8988T (cell line): ENCODE data around the gene RANGAP1.
"Not testable (repeated sequence)": the region's sequence is repeated elsewhere in the genome, so short reads cannot be mapped to it uniquely, and the experiment has no call there.

Experiments used
- DNase-seq: peaks from one replicate; pipeline ENCODE4 v3.0.0; 2011

Gene RANGAP1

DNA sequence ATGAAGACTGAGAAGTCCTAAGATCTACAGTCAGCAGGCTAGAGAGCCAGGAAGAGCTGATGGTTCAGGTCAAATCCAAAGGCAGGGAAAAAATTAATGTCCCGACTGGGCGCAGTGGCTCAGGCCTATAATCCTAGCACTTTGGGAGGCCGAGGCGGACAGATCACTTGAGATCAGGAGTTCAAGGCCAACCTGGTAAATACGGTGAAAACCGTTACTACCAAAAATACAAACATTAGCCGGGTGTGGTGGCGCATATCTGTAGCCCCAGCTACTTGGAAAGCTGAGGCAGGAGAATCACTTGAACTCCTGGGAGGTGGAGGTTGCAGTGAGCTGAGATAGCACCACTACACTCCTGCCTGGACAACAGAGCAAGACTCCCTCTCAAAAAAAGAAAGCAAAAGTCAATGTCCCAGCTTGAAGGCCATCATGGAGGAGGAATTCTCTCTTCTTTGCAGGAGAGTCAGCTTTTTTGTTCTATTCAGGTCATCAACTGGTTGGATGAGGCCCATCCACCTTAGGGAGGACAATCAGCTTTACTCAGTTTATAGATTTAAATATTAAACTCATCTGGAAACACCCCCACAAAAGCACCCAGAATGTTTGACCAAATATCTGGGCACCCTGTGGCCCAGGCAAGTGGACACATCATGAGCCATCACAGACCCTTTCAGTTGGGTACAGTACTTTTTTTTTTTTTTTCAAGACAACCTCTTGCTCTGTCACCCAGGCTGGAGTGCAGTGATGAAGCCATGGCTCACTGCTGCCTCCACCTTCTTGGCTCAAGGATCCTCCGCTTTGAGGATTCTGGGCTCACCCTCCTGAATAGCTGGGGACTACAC is 11.1 kb upstream of the RANGAP1 start:
- no peak for DNase-seq

GRCh38 chr22:41294816-41295215 is 8.8 kb upstream of the RANGAP1 start:
- DNase-seq, result not testable (repeated sequence)

DNA sequence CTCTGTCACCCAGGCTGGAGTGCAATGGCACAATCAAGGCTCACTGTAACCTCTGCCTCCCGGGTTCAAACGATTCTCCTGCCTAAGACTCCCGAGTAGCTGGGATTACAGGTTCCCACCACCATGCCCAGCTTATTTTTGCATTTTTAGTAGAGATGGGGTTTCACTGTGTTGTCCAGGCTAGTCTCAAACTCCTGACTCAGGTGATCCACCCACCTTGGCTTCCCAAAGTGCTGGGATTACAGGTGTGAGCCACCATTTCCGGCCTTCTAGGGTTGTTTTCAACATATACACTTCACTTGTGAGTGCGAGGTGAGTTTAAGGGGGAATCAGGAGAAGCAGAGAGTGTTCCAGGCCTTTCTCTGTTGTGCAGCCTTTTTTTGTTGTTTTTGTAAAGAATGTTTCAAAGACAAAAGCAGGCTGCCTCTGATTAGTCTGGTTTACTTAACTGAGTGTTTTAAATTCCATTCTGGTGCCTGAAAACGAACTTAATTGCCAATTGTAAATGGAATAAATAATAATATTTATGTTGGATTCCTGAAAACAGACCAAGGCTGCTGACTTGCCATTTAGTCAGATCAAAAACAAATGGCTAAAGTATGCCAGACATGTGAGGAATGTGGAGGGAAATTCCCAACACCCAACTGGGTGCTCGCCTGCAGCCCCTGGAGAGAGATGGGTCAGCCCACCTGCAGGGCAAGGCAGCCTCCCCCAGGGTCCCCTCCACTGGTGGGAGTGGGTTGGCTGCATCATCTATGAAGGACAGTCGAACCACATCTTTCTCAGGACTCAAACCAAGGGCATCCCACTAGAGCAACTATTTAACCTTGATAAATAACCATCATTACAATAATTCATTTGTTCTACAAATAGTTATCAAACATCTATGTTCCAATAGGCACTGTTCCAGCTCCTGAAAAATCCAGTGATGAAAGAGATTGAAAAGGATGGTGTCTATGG is 4.6 kb upstream of the RANGAP1 start:
- DNase-seq, result peak; percentile 49

GRCh38 chr22:41289671-41290070 is 3.7 kb upstream of the RANGAP1 start:
- no peak for DNase-seq

DNA sequence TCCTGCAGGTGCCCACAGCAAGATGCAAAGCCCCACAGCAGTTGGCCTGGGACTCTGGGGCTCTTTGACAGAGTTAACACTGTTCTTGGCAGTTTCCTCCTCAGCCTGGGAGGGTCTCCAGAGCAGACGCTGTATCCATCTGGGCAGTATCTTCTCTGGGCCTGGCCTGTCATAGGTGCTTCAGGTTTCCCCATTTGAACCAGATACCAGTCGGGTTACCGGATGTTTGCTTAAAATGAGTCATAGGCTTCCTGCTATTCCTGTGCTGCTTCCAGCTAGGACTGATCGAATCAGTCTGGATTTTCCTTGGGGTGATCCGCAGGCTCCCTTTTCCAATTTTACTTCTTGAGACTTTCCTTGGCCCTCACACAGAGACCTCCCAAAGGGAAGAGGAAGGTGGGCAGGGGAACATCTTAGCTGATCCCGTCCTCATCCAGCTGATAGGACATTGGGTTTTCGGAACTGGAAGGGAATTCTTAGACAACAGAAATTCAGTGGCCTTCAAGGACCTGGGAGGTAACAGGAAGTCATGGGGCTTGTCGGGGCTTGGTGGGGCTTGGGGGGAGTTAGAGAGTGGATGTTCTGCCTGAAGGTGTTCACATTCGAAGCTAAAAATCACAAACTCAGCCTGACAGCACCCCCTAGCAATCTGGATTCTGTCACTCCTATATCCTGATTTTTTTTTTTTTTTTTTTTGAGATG is 2.4 kb upstream of the RANGAP1 start:
- no peak for DNase-seq

DNA sequence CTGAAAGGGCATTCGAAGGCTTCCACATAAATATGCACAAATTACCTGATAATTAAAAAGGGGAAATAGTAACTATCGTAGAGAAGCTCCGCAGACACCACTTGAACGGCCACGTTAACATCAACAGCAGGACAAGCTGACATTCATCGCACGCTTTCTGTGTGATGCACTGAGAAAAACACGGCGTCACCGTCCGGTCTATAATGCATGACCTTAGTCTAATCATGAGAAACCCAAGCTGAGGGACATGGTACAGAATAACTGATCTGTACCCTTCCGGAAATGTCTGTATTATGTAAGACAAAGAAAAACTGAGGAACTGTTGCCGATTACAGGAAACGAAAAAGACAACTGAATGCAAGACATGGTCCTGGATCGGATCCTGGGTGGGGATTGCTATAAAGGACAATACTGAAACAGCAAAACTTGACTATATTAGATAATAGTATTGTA is 678 bp upstream of the RANGAP1 start:
- DNase-seq, result no peak

- DNase-seq, result no peak
Measured at GRCh38 chr22:41285441-41285819, 557 bp downstream of the RANGAP1 start.

DNA sequence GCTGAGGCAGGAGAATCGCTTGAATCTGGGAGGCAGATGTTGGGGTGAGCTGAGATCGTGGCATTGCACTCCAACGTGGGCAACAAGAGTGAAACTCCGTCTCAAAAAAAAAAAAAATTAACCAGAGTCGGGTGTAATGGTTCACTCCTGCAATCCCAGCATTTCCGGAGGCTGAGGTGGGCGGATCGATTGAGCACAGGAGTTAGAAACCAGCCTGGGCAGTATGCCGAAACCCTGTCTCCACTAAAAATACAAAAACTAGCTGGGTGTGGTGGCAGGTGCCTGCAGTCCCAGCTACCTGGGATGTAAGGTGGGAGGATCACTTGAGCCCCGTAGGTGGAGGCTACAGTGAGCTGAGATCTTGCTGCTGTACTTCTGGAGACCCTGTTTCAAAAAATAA is 1.5 kb downstream of the RANGAP1 start:
- no peak for DNase-seq

- no peak for DNase-seq
Measured at GRCh38 chr22:41280854-41281253, 5.1 kb downstream of the RANGAP1 start.

DNA sequence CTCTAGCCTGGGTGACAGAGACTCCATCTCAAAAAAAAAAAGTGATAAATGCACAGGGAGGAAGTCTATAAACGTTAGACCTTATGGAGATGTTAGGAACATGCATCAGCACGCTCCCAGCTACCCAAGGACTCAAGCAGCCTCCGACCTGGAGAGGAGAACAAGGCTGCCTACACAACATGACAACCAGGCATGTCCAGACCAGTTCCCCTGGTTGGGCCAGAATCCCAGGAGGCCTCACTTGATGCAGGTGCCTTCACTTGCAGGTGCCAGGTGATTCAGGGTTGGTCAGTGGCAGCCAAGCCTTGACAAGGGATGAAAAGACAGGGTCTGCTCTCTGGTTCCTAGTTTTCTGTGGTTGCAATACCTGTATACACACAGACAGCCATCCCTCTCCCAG is 5.9 kb downstream of the RANGAP1 start:
- DNase-seq, result no peak

DNA sequence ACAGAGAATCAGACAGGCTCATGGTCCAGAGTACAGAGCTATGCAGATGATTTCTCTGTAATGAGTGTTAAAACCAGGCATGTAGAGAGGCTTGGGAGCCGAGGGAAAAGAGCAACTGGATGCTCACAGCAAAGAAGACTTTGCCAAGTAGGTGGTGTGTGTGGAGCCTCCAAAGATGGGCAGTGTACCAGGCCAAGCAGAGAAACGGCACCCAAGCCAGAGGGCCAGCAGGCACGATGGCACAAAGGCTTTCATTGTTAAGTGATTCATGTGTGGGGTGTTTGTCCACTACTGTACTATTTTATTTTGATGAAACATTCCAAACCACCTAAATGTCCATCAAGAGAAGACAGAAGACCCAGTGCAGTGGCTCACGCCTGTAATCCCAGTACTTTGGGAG is 11.1 kb downstream of the RANGAP1 start:
- no peak for DNase-seq

DNA sequence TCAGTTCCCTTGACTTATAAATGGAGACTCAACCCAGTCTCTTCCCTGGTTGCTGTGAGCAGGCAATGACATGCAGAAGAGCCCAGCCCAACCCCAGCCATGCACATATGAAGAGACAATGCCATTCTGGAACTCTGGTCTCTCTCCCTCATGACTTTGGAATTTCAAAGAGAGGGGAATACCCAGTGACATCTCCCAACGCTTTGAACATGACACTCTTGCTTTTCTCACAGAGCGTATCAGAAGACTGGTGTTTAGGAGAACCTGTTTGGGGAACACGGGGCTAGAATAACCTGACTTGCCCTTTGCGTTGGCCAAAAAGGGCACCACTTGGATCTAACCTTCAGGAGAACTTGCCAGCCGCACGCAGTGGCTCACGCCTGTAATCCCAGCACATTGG is 12.9 kb downstream of the RANGAP1 start:
- no peak for DNase-seq

DNA sequence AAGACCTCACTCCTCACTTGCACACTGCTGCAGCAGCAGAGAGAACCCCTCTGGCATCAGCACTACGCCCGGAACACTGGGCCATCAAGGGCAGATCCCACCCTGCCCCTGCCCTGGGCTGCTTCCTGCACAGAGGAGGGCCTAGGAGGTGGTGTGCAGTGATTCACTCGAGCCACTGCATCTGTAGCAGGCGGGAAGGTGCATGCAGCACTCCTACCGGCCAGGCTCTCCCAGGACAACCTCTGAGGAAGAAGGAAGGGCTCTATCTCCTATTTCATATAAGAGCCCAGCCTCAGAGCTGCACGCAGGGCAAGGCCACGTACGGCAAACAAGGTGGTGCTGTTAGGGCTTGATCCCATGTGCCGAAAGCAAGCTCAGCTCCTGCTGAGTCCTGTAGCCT is 14.2 kb downstream of the RANGAP1 start:
- DNase-seq, result no peak

GRCh38 chr22:41267958-41268357 is 18.0 kb downstream of the RANGAP1 start:
- DNase-seq, result no peak

GRCh38 chr22:41264408-41264941 is 21.5 kb downstream of the RANGAP1 start:
- DNase-seq, result no peak

DNA sequence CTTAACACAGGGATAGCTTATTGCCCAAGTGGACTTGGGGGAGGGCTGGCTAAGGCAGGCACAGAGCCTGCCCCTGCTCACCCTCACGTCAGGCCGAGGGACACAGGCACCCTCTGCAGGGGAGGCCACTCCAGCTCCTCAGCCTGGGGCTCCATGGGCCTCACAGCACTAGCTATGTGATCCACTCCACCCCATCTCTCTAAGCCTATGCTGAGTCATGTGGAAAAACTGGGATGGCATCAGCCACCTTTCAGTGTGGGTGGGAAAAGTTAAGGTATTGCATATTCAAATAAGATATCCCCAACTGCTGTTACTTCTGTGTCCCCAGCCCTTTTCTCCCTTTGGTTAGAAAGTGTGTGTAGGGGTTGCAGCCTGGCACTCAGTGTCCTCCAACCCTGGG is 22.3 kb downstream of the RANGAP1 start:
- no peak for DNase-seq

- DNase-seq, result no peak
Measured at GRCh38 chr22:41262250-41262765, 23.7 kb downstream of the RANGAP1 start.

GRCh38 chr22:41261541-41262249 is 24.3 kb downstream of the RANGAP1 start:
- DNase-seq, result no peak

DNA sequence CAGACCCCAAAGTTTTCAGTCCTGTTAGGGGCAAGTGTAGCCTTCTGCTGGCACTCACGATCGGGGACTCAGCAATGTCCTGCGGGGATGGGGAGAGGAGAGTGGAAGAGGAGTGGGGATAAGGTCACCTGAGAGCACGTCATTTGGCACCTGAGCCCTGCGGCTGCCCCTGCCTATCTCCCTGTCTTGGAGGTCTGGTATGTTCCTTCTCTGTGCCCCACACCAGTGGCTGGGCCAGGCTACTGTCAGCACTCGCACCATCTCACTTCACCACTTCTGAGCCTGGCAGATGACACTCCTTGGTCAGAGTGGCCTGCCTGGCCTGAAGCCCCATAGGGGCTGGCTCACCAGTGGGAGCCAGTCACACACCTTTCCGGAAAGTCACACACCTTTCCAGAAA is 25.1 kb downstream of the RANGAP1 start:
- no peak for DNase-seq

DNA sequence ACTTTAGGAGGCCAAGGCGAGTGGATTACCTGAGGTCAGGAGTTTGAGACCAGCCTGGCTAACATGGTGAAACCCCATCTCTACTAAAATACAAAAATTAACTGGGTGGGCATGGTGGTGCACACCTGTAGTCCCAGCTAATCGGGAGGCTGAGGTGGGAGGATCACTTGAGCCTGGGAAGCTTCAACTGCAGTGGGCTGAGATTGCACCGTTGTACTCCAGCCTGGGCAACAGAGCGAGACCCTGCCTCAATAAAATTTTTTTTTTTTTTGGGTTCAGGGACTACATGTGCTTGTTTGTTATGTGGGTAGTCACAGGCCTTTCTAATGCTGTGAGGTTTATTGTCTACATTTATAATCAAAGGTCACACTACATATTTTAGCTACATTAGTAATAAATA is 26.2 kb downstream of the RANGAP1 start:
- DNase-seq, result not testable (repeated sequence)

DNA sequence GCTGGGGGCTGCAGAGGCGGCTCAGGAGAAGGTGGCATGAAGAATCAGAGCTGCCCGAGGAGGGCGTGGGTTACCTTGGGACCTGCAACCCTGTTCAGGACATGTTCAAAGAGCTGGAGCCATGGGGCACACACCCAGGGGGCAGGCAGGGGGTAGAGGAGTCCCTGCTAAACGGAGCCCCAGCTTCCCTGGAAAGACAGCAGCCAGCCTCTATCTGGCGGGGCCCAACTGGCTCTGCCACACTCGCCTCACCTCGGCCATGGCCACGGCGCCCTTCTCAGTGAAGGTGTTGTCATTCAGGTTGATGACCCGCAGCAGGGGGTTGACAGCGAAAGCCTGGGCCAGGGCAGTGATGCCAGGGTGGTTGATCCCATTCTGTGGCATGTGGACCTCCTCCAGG is 28.3 kb downstream of the RANGAP1 start:
- DNase-seq, result no peak
